Measurements from ENCODE around the gene PTPDC1. TPM values are rescaled to one million over a fixed set of nuclear protein-coding genes. Genes with fewer than 3 reads are reported as not detected.

The PTPDC1 gene
- total RNA-seq, 1 donor from 2014 or later: 7.1 TPM

DNA sequence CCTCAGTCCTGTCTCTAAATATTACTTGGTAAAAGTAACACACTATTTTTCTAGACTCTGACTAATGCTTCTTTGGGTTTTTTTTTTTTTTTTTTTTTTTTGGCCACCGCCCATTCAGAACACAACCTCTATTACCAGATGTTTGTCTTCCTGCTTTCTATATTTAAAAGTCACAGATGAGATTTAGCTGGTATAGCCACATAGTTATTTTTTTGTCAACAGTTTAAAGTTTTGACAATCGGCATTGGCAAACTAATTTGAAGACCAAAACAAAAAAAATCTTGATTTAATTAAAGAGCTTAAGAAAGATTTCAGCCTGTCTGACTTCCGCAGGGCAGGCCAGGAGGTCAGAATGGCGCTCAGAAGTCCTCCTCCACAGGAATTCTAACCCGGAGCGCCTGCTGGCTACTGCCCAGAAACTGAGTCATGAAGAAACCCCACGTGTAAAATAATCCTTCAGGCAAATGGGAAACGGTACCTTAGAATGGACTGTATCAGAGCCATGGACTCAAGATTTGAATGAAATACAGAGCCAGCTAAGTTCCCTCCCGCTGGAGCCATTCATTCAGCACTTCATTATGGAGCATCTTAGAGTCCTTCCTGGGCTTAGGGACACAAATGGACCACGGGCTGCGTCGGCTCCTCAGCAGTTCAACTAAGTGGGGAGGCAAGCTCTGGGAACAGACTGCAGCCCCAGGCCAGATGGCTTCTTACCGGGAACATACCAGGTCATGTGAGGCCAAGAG is 55.6 kb downstream of the PTPDC1 start:
- intact Hi-C loops (cut with micrococcal nuclease): no loop called here
- Mint-ChIP-seq H3K9me3 (no peaks in the 10 kb centered on the region), H3K36me3 (ENCODE audit: low read depth) (no peaks in the 10 kb centered on the region), H3K4me3 (ENCODE audit: low read depth) (no peak overlapping the region), H3K4me1 (ENCODE audit: low read depth) (peaks cover under 1% of the 10 kb centered on the region), H3K27me3 (ENCODE audit: low read depth) (peaks cover 3% of the 10 kb centered on the region), H3K27ac (no peak overlapping the region)
- no peak for DNase-seq (ENCODE audit: low spot score)

DNA sequence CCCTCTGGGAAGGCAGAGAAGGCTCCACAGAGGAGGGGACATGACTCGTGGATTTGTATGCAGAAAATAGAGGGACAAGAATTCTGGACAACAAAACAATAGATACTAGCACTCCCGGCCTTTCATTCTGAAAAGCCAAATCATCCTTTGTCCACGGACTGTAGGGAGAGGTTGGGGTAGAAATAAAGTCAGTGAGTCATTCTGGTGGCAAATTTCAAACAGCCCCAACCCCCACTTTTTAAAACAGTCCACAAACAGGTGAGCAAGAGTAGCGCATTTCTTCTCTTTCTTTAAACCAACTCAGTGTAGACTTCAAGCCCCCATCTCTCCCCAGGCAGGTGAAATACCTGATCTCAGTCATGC is 56.1 kb downstream of the PTPDC1 start:
- H3K36me3 Mint-ChIP-seq (ENCODE audit: low read depth): no peaks in the 10 kb centered on the region
- intact Hi-C loops (cut with micrococcal nuclease): no loop called here

DNA sequence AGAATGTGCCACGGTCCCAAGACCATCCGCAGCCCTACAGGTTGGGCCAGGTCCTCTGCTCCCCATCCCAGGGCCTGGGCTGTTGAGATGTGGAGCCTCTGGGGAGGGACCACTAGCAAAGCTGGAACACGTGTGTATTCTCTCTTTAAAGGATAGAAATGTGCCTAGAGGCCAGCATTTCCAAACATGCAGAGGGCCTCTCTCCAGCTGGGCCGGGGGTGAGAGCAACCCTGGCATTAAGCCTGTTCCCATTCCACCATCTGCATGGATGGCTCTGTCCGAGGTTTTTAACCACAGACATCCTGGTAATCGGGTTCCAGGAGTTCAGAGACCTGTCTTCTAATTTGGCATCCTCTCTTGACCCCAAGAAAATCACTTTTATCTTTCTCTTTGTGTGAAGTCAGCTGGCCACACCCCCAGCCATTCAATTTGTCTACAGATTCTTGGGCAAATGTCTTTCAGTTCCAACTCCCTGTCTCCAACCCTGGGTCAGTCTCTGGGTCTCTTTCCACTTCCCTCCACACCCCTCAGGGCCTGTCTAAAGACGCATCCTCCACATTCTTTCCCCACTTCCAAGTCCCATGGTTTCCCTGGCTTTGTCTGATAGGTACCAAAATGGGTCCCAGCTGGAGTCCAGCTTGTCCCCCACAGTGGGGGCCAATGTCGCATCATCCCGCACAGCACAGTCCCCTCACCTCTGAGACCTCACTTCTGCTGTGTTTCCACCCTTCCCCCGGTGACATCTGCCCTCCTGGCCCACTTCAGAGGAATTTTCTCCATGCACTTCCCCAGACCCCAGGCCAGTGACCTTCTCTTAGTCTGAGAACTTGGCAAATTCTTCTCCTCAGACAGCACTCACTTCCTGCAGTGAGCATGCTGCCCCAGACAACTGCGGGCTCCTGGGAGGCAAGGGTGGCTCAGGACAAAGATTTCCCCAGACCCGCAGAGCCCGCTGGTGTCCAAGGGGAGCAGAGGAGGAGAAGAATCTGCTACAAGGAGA is 56.8 kb downstream of the PTPDC1 start:
- Mint-ChIP-seq H3K36me3 (ENCODE audit: low read depth) (no peaks in the 10 kb centered on the region), H3K27ac (no peak overlapping the region), H3K27me3 (ENCODE audit: low read depth) (no peaks in the 10 kb centered on the region), H3K4me3 (ENCODE audit: low read depth) (no peak overlapping the region), H3K4me1 (ENCODE audit: low read depth) (no peaks in the 10 kb centered on the region), H3K9me3 (no peaks in the 10 kb centered on the region)
- no peak for DNase-seq (ENCODE audit: low spot score)
- intact Hi-C loops (cut with micrococcal nuclease): no loop called here

More for the DNA sequence above, 56.1 kb downstream of the PTPDC1 start:
- H3K9me3 Mint-ChIP-seq: no peaks in the 10 kb centered on the region
- H3K4me3 Mint-ChIP-seq (ENCODE audit: low read depth): no peak overlapping the region
- no peak for DNase-seq (ENCODE audit: low spot score)
- H3K27me3 Mint-ChIP-seq (ENCODE audit: low read depth): peaks cover 3% of the 10 kb centered on the region
- no peak overlapping the region for H3K27ac Mint-ChIP-seq
- H3K4me1 Mint-ChIP-seq (ENCODE audit: low read depth): no peaks in the 10 kb centered on the region

DNA sequence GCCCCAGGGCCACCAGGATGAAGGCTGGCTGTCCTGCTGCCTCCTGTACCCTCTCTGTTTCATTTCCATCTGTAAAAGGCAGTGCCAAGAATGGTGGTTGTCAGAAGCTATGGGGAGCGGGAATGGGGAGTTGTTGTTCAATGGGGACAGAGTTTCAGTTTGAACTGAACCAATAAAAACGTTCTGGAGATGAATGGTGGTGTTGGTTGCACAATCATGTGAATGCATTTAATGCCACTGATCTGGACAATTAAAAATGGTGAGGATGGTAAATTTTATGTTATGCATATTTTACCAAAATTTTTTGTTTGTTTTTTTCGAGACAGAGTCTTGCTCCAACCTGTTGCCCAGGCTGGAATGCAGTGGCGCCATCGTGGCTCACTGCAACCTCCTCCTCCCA is 58.1 kb downstream of the PTPDC1 start:
- intact Hi-C loops (cut with micrococcal nuclease): no loop called here
- H3K4me3 Mint-ChIP-seq (ENCODE audit: low read depth): no peak overlapping the region
- H3K4me1 Mint-ChIP-seq (ENCODE audit: low read depth): no peaks in the 10 kb centered on the region
- H3K27ac Mint-ChIP-seq: no peak overlapping the region
- H3K9me3 Mint-ChIP-seq: no peaks in the 10 kb centered on the region
- H3K36me3 Mint-ChIP-seq (ENCODE audit: low read depth): no peaks in the 10 kb centered on the region
- H3K27me3 Mint-ChIP-seq (ENCODE audit: low read depth): no peaks in the 10 kb centered on the region
- DNase-seq (ENCODE audit: low spot score): no peak

DNA sequence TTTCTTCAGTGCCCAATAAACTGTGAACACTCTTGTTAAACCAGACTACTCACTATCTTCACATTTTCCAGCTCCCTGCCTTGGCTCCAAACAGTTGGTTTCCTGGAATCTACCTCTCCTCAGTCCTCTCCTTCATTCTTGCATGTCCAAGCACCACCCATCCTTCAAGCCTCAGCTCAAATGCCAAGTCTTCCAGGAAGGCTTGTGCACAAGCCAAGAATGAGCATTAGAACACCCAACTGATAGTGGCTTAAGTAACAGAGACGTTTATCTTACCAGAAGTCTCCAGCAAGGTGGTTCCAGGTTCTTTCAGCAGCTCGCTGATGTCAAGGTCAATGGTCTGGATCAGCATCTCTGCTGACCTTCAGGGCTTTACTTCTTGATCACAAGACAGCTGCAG is 60.1 kb downstream of the PTPDC1 start:
- no peak overlapping the region for H3K4me3 Mint-ChIP-seq (ENCODE audit: low read depth)
- no peaks in the 10 kb centered on the region for H3K36me3 Mint-ChIP-seq (ENCODE audit: low read depth)
- no peaks in the 10 kb centered on the region for H3K4me1 Mint-ChIP-seq (ENCODE audit: low read depth)
- no peak for DNase-seq (ENCODE audit: low spot score)
- no peak overlapping the region for H3K27ac Mint-ChIP-seq
- intact Hi-C loops (cut with micrococcal nuclease): no loop called here
- no peaks in the 10 kb centered on the region for H3K27me3 Mint-ChIP-seq (ENCODE audit: low read depth)
- H3K9me3 Mint-ChIP-seq: no peaks in the 10 kb centered on the region

DNA sequence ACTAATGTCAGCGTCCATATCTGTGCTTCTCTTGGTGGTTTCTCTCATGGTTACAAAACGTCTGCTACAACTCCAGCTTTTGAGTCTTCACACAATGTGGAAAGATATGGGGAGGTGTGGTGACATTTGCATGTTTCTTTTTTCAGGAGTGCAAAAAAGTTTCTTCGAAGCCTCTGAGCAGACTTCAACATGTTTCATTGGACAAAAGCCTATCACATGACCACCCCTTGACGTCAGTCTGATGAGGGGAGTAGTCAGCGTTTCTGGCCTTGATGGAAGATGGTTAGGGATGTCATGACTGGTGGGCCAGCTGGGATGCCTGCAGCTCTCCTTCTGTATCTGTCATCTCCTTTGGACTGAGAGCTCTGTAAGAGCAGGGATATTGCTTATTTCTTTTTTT is 61.4 kb downstream of the PTPDC1 start:
- no peak overlapping the region for H3K27ac Mint-ChIP-seq
- DNase-seq (ENCODE audit: low spot score): no peak
- no peaks in the 10 kb centered on the region for H3K36me3 Mint-ChIP-seq (ENCODE audit: low read depth)
- intact Hi-C loops (cut with micrococcal nuclease): no loop called here
- H3K4me1 Mint-ChIP-seq (ENCODE audit: low read depth): no peaks in the 10 kb centered on the region
- no peaks in the 10 kb centered on the region for H3K27me3 Mint-ChIP-seq (ENCODE audit: low read depth)
- no peaks in the 10 kb centered on the region for H3K9me3 Mint-ChIP-seq
- H3K4me3 Mint-ChIP-seq (ENCODE audit: low read depth): no peak overlapping the region

DNA sequence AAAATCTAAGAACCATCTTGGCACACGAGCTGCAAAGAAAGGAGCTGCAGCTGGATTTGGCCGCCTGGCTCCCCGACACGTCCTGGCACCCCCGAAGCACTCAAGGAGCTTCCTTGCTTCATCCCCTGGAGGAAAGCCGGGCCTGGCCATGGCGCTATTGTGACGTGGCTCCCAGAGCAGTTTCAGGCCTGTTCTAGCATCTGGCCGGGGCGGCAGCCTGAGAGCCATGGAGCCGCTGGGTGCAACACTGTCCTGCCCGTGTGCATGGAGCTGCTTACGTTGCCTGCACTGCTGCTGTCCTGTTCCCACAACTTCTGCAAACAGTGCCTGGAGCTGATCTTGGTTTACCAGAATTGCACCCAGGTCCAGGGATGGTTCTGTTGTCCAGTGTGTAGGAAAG is 63.5 kb downstream of the PTPDC1 start:
- intact Hi-C loops (cut with micrococcal nuclease): no loop called here
- H3K9me3 Mint-ChIP-seq: no peaks in the 10 kb centered on the region
- no peaks in the 10 kb centered on the region for H3K4me1 Mint-ChIP-seq (ENCODE audit: low read depth)
- H3K27ac Mint-ChIP-seq: no peak overlapping the region
- no peaks in the 10 kb centered on the region for H3K27me3 Mint-ChIP-seq (ENCODE audit: low read depth)
- no peak overlapping the region for H3K4me3 Mint-ChIP-seq (ENCODE audit: low read depth)
- no peaks in the 10 kb centered on the region for H3K36me3 Mint-ChIP-seq (ENCODE audit: low read depth)
- DNase-seq (ENCODE audit: low spot score): no peak

DNA sequence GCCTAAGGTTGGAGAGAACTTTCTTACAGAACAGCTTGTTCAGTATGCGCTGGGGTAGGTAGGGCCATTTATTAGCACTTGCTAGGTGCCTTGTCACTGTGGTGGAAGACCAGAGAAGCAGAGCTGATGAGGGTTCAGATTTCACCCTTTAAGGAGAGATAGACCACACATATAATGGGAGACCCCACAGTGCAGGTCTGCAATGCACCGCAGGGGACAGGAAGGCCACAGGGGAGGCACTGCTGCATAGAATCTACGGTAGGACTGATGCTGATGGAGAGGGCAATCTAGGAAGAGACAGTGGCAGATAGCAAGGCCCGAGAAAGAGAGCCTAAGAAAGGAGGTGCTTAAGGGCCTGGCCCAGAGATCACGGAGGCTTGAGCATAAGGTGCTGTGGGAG is 64.2 kb downstream of the PTPDC1 start:
- Mint-ChIP-seq H3K27me3 (ENCODE audit: low read depth) (no peaks in the 10 kb centered on the region), H3K36me3 (ENCODE audit: low read depth) (no peaks in the 10 kb centered on the region), H3K4me1 (ENCODE audit: low read depth) (no peaks in the 10 kb centered on the region), H3K9me3 (no peaks in the 10 kb centered on the region), H3K27ac (no peak overlapping the region), H3K4me3 (ENCODE audit: low read depth) (no peak overlapping the region)
- intact Hi-C loops (cut with micrococcal nuclease): no loop called here
- no peak for DNase-seq (ENCODE audit: low spot score)

DNA sequence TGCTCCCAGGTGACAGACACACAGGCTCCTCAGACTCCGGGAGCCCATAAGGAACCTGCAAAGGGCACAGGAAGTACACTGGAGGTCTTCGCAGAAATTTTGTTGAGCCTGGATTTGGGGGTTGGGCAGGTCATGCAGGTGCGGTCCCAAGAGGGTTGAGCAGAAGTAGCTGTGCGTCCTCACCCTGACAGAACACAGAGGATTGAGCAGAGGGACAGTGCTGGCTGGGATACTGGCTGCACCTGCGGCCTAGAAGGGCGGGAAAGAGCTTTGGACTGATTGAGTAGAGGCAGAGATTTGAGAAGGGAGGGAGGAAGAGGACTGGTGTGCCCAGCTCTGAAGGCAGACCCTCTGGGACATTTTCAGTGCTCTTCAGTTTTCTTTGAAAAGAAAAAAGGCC is 65.4 kb downstream of the PTPDC1 start:
- Mint-ChIP-seq H3K27me3 (ENCODE audit: low read depth) (peaks cover under 1% of the 10 kb centered on the region), H3K4me1 (ENCODE audit: low read depth) (peaks cover 8% of the 10 kb centered on the region), H3K4me3 (ENCODE audit: low read depth) (no peak overlapping the region), H3K36me3 (ENCODE audit: low read depth) (no peaks in the 10 kb centered on the region), H3K9me3 (peaks cover 6% of the 10 kb centered on the region), H3K27ac (no peak overlapping the region)
- intact Hi-C loops (cut with micrococcal nuclease): no loop called here
- DNase-seq (ENCODE audit: low spot score): no peak

DNA sequence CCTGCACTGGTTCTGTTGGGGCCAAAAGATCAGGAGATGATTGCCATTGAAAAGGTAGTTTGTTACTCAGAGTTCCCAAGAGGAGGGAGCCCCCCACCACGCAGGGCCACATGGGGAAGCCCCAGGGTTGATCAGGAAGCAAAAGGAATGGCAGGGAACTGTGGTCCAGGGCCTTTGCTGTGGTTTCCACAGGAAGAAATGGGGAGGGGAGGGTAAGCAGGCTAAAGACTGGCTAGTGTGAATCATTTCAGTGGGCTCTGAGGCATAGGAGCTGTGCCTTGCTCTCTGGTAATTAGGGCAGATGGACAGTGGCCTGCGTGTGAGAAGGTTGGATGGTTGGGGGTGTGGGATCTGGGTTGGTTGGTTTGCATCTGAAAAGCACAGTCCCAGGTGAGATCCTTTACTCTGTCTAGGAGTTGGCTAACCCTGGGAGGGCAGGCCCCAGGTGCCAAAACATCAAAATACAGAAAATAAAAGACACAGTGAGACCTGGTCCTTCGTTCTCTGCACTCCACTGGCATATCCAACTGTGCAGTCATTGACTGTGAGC is 66.1 kb downstream of the PTPDC1 start:
- Mint-ChIP-seq H3K9me3 (peaks cover 7% of the 10 kb centered on the region), H3K4me3 (ENCODE audit: low read depth) (no peak overlapping the region), H3K4me1 (ENCODE audit: low read depth) (peaks cover 8% of the 10 kb centered on the region), H3K36me3 (ENCODE audit: low read depth) (no peaks in the 10 kb centered on the region), H3K27me3 (ENCODE audit: low read depth) (peaks cover 2% of the 10 kb centered on the region), H3K27ac (no peak overlapping the region)
- DNase-seq (ENCODE audit: low spot score): no peak
- intact Hi-C loops (cut with micrococcal nuclease): no loop called here

DNA sequence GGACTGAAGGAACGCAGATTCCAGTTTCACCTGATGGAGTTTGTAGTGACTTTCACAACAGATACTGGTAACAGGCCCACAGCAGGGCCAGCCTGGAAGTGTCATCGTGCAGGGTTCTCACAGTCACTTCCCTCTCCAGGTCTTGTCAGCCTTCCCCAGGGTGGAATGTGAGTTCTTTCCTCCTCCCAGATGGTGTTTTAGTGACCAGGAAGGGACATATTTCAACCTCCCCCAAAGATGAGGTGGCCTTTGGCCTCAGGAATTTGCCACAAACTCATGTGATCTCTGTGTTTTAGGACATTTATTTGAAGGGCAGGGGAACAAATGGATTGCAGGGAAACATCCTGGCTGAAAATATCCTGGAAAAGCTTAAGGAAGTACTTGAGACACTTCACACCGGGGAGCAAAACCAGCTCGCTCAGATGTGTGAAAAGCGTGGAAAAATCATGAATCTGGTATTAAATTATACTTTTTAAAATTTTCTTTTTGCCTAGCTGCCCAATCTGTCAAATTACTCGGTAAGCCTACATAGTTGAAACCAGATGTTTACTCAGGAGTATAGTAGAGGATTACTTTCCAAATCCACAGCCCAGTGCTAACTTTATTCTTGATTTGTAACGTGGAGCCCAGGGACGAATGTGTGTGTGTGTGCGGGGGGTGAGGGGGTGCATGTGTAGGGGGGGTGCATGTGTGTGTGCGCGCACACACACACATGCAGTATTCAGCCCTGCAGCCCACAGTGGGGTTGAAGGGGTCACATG is 66.8 kb downstream of the PTPDC1 start:
- Mint-ChIP-seq H3K27me3 (ENCODE audit: low read depth) (peaks cover 2% of the 10 kb centered on the region), H3K36me3 (ENCODE audit: low read depth) (no peaks in the 10 kb centered on the region), H3K4me1 (ENCODE audit: low read depth) (peaks cover 8% of the 10 kb centered on the region), H3K4me3 (ENCODE audit: low read depth) (no peak overlapping the region), H3K27ac (no peak overlapping the region), H3K9me3 (peaks cover 7% of the 10 kb centered on the region)
- intact Hi-C loops (cut with micrococcal nuclease): no loop called here
- no peak for DNase-seq (ENCODE audit: low spot score)

DNA sequence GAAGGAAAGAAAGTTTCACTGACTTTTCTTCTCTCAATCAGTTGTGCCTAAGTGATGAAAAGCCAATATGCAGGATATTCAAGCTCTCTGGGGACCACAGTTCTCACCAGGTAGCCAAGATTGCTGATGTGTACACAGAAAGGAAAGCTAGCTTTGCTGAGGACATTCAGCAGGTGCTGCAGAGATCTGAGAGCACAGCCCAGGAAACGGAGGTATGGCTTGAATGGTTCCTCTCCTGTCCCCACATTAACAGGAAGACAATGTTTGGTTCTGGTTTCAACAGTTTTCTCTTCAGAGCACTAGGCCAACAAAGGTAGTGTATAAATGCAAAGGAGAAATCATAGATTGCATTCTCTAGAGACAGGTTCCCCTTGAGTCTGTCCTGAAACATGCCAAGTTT is 69.6 kb downstream of the PTPDC1 start:
- H3K36me3 Mint-ChIP-seq (ENCODE audit: low read depth): no peaks in the 10 kb centered on the region
- DNase-seq (ENCODE audit: low spot score): no peak
- intact Hi-C loops (cut with micrococcal nuclease): no loop called here

More for the DNA sequence above, 69.6 kb downstream of the PTPDC1 start:
- H3K27ac Mint-ChIP-seq: no peak overlapping the region
- H3K9me3 Mint-ChIP-seq: peaks cover 7% of the 10 kb centered on the region
- no peak overlapping the region for H3K4me3 Mint-ChIP-seq (ENCODE audit: low read depth)
- H3K4me1 Mint-ChIP-seq (ENCODE audit: low read depth): peaks cover 8% of the 10 kb centered on the region
- peaks cover 2% of the 10 kb centered on the region for H3K27me3 Mint-ChIP-seq (ENCODE audit: low read depth)

Data from activated T-helper 2 cell treated with anti-CD3 and anti-CD28 coated beads, Interferon-gamma antibody, Interleukin-2, Interleukin-4, amounts not matched to agents 10 μg/mL and 5 μg/mL and 100 μg/mL, durations not matched to agents 14 hours and 24 hours and 36 hours (primary cell).